ENCODE measurements around the gene NRG3. TPM values are rescaled to one million over a fixed set of nuclear protein-coding genes. Genes with fewer than 3 reads are reported as not detected.

The NRG3 gene
- total and polyA plus RNA-seq, 2 of the 8 experiments (the other 6 are each of a cell fraction or from before 2014, with no cell fraction given) = 4.2 to 5.0 TPM

- TF ChIP-seq CHD7 (IDR thresholded peaks at IDR 0.05; ENCODE audit: insufficient replicate concordance, low read length) = no peak
- TF ChIP-seq SUZ12 (IDR thresholded peaks at IDR 0.05; ENCODE audit: low read length) = no peak
- TF ChIP-seq CEBPB (IDR thresholded peaks at IDR 0.05; ENCODE audit: low read depth, low read length) = no peak
These were observed 3.4 kb upstream of the NRG3 start (continued) for GRCh38 chr10:81871558-81871957.
